Measurements from ENCODE around the gene MEI1. TPM values are rescaled to one million over a fixed set of nuclear protein-coding genes. Genes with fewer than 3 reads are reported as not detected.
"Not testable (repeated sequence)": the region's sequence is repeated elsewhere in the genome, so short reads cannot be mapped to it uniquely, and the experiment has no call there.

The MEI1 gene
- total and polyA plus RNA-seq, 3 donors from 2014 or later, result 43.5 to 103 (median 47.6) TPM

DNA sequence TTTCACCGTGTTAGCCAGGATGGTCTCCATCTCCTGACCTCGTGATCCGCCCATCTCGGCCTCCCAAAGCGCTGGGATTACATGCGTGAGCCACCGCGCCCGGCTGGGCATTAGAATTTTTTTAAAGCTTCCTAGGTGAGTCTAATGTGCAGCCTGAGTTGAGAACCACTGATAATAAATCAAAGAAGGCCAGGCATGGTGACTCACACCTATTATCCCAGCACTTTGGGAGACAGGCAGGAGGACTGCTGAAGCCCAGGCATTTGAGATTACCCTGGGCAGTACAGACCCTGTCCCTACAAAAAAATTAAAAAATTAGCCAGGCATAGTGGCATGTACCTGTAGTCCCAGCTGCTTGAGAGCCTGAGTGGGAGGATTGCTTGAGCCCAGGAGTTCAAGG lies 13.7 kb downstream of the MEI1 start:
- Histone ChIP-seq H3K27me3 (no peaks in the 10 kb centered on the region), H3K36me3 (ENCODE audit: low read depth, missing control alignments) (no peaks in the 10 kb centered on the region), H3K27ac (no peak overlapping the region), H3K4me1 (no peaks in the 10 kb centered on the region), H3K9me3 (no peaks in the 10 kb centered on the region), H3K4me3 (no peak overlapping the region)
- no peak for DNase-seq
- TF ChIP-seq POLR2A (IDR thresholded peaks at IDR 0.05), result no peak
- TF ChIP-seq, protein P1, sequence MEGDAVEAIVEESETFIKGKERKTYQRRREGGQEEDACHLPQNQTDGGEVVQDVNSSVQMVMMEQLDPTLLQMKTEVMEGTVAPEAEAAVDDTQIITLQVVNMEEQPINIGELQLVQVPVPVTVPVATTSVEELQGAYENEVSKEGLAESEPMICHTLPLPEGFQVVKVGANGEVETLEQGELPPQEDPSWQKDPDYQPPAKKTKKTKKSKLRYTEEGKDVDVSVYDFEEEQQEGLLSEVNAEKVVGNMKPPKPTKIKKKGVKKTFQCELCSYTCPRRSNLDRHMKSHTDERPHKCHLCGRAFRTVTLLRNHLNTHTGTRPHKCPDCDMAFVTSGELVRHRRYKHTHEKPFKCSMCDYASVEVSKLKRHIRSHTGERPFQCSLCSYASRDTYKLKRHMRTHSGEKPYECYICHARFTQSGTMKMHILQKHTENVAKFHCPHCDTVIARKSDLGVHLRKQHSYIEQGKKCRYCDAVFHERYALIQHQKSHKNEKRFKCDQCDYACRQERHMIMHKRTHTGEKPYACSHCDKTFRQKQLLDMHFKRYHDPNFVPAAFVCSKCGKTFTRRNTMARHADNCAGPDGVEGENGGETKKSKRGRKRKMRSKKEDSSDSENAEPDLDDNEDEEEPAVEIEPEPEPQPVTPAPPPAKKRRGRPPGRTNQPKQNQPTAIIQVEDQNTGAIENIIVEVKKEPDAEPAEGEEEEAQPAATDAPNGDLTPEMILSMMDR (IDR thresholded peaks at IDR 0.05), result no peak
- 96 to 98% methylated on average over 9 of the region's 9 CpGs for WGBS, 2 donors
- intact Hi-C loops (cut with DNase I; ENCODE audit: low total_unique reads), result no loop called here

DNA sequence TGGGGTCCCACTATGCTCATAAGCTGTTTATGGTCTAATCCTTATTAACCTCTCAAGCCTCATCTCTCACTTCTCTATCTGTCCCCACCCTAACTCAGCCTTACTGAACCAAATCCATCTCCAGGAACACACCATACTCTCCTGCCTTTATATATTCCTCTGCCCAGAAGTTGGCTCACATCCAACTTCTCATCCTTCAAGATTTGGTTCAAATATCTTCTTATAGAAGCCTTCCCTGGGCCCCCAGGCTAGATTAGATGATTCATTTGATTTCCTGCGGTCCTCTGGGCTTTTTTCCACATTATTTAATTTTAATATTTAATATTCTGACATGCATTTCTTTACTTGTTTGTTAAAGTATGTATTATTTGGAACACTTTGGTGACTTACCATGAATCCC lies 23.2 kb downstream of the MEI1 start:
- Histone ChIP-seq H3K4me1 (no peaks in the 10 kb centered on the region), H3K27ac (no peak overlapping the region), H3K9me3 (no peaks in the 10 kb centered on the region), H3K4me3 (no peak overlapping the region), H3K27me3 (no peaks in the 10 kb centered on the region), H3K36me3 (ENCODE audit: low read depth, missing control alignments) (no peaks in the 10 kb centered on the region)
- DNase-seq, result no peak
- TF ChIP-seq, protein P1 (IDR thresholded peaks at IDR 0.05), result no peak
- no peak for TF ChIP-seq POLR2A (IDR thresholded peaks at IDR 0.05)
- intact Hi-C loops (cut with DNase I; ENCODE audit: low total_unique reads), result no loop called here
- 45 to 80% methylated on average over 1 of the region's 1 CpG for WGBS, 2 donors

DNA sequence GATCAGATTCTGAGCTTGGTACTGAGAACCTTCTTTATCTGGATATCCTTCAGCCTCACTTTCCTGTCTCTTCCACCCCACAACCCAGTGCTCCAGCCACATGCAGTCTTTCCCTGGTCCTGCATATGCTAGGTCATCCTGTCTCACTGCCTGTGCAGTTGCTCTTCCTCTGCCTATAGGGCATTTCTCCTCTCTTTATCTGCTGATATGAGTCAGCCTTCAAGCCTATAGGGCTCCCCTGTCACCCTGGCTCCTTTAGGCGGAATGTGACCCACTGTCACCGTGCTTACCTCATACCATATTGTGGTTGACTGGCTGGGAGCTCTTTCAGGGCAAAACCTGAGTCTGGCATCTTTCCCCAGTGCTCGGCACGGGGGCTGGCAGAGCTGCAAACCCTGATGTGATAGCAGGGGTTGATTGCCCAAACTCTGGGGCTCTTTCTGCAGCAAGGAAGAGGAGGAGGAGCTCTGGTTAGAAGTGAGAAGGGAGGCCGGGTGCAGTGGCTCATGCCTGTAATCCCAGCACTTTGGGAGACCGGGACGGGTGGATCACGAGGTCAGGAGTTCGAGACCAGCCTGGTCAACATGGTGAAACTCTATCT lies 26.3 kb downstream of the MEI1 start:
- H3K36me3 ChIP-seq (ENCODE audit: low read depth, missing control alignments), result no peaks in the 10 kb centered on the region
- intact Hi-C loops (cut with DNase I; ENCODE audit: low total_unique reads), result no loop called here
- 88 to 90% methylated on average over 9 of the region's 9 CpGs for WGBS, 2 donors

DNA sequence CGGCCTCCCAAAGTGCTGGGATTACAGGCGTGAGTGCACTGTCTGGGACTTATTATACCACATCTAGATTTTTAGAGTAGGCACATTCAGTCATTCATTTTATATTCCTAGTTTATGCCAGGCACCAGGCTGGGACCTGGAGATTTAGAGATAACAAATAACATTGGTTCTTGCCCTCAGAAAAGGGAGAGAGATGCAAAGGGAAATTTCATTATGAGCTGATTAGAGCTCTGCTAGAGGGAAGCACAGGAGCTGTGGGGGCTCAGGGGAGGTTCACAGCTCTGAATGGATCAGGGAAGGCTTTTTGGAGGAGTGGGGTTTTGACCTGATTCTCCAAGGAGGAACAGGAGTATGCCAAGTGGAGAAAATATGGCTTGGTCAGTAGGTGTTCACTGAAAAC lies 32.3 kb downstream of the MEI1 start:
- intact Hi-C loops (cut with DNase I; ENCODE audit: low total_unique reads), result no loop called here
- H3K4me3 ChIP-seq, result no peak overlapping the region
- H3K27ac ChIP-seq, result no peak overlapping the region
- 94 to 100% methylated on average over 2 of the region's 2 CpGs for WGBS, 2 donors
- TF ChIP-seq POLR2A (IDR thresholded peaks at IDR 0.05), result no peak
- TF ChIP-seq, protein P1 (IDR thresholded peaks at IDR 0.05), result no peak
- no peak for DNase-seq
- H3K36me3 ChIP-seq (ENCODE audit: low read depth, missing control alignments), result no peaks in the 10 kb centered on the region
- no peaks in the 10 kb centered on the region for H3K9me3 ChIP-seq
- no peaks in the 10 kb centered on the region for H3K27me3 ChIP-seq
- H3K4me1 ChIP-seq, result no peaks in the 10 kb centered on the region

More for the DNA sequence above, 26.3 kb downstream of the MEI1 start:
- TF ChIP-seq, protein P1 (IDR thresholded peaks at IDR 0.05), result no peak
- Histone ChIP-seq H3K27me3 (no peaks in the 10 kb centered on the region), H3K4me3 (no peak overlapping the region), H3K4me1 (no peaks in the 10 kb centered on the region), H3K27ac (no peak overlapping the region), H3K9me3 (no peaks in the 10 kb centered on the region)
- no peak for DNase-seq

DNA sequence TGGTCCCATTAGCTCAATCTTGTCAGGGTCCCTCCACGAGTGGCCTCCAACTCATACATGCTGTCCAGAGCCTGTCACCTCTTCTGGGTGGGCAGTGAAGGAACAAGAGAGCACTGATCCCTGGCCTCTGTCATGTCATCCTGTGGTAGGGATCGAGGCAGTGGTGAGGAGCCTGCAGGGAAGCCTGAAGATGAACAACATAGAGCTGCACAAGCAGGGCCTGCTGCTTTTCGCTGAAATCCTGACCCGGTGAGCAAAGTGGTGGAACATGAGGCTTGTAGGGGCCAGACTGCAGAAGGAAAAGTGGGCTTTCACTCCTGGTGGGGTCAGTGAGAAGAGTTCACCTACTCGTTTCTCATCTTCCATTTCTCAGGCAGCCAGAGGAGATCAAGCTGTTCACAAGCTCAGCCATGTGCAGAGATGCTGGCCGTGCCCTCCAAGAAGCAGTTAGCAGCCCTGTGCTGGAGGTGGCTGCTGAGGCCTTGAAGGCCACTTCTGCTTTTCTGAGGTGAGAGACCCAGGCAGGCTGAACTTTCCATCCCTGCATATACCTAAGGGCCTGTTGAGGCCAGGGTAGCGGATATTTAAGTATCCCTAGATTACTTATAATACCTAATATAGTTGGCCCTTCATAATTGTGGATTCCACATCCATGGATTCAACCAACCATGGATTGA lies 32.9 kb downstream of the MEI1 start:
- no peaks in the 10 kb centered on the region for H3K4me1 ChIP-seq
- no peak overlapping the region for H3K27ac ChIP-seq
- H3K4me3 ChIP-seq, result no peak overlapping the region
- H3K27me3 ChIP-seq, result no peaks in the 10 kb centered on the region
- intact Hi-C loops (cut with DNase I; ENCODE audit: low total_unique reads), result no loop called here
- no peaks in the 10 kb centered on the region for H3K36me3 ChIP-seq (ENCODE audit: low read depth, missing control alignments)
- no peak for DNase-seq
- WGBS, 2 donors, result 89 to 98% methylated on average over 7 of the region's 7 CpGs
- H3K9me3 ChIP-seq, result no peaks in the 10 kb centered on the region
- no peak for TF ChIP-seq POLR2A (IDR thresholded peaks at IDR 0.05)
- TF ChIP-seq, protein P1 (IDR thresholded peaks at IDR 0.05), result no peak

DNA sequence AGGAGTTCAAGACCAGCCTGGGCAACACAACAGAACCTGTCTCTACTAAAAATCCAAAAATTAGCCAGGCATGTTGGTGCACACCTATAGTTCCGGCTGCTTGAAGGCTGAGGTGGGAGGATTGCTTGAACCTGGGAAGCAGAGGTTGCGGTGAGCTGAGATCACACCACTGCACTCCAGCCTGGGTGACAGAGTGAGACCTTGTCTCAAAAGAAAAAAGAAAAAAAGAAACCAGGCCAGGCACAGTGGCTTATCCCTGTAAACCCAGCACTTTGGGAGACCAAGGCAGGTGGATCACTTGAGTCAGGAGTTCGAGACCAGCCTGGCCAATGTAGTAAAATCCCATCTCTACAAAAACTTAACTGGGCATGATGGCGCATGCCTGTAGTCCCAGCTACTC lies 33.9 kb downstream of the MEI1 start:
- WGBS, 2 donors, result 93 to 100% methylated on average over 4 of the region's 4 CpGs
- H3K36me3 ChIP-seq (ENCODE audit: low read depth, missing control alignments); intact Hi-C loops (cut with DNase I; ENCODE audit: low total_unique reads); H3K9me3 ChIP-seq; H3K27ac ChIP-seq; H3K4me1 ChIP-seq; H3K4me3 ChIP-seq; DNase-seq; H3K27me3 ChIP-seq: not testable (repeated sequence)

Data from testis (tissue), 3 donors.